GM21390 (cell line): Measurements from ENCODE around the gene TUBGCP2.
"Not testable (repeated sequence)": the region's sequence is repeated elsewhere in the genome, so short reads cannot be mapped to it uniquely, and the experiment has no call there.

Source experiments
- ATAC-seq: cut with Tn5 transposase; IDR thresholded peaks from one replicate; pipeline ENCODE4 v1.9.1; 2021; ENCODE audit not compliant: unreplicated experiment

TUBGCP2 gene

DNA sequence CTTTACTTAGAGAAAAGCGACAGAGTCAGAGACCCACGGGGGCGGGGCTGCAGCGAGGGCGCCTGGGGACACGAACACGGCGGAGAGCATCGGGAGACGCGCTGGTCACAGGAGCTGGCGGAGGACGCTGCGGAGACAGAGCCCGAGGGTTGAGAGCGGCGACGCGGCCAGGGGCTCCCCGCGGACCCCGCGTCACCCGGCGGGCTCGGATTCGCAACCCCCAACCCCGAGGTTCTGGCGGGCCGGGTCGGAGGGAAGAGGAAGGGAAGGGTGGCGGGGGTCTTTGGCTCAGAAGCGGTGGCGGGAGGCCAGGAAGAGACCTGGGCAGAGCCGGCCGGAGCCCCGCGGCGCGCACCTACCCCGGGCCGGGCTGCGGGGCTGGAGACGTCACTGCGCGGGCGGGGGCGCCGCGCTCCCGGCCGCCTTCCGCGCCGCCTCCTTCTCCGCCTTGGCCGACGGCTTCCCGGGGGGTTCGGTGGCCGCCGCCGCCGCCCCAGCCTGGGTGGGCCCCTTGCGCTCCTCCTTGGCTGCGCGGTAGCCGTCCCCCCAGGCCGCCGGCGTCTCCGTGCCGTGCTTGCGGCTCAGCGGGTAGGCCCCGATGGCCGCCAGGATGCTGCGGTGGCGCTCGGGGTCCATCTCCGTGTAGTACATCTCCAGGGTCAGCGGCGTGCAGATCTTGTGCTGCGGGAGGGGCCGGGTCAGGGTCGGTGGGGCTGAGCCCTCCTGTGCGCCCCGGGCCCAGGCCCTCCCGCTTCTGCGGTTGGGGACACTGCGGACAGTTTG, 17.0 kb upstream of the TUBGCP2 start:
- ATAC-seq = no peak

DNA sequence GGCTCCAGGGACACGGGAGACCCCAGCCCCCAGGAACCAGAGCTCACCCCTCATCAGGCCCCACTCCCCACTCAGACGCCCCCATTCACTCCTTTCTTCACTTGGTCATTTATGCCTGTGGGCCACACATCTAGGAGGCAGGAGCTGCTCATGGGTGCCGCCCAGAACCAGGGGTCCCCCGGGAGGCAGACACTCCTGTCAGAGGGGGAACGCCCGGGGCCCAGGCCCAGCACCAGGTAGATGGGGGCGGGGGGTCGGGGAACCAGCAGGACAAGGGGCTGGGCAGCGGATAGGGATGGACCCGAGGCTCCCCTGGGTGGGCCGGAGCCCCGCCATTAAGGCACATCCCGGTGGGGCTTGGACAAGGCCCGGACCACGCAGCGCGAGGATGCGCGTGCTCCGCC, 16.2 kb upstream of the TUBGCP2 start:
- no peak for ATAC-seq

DNA sequence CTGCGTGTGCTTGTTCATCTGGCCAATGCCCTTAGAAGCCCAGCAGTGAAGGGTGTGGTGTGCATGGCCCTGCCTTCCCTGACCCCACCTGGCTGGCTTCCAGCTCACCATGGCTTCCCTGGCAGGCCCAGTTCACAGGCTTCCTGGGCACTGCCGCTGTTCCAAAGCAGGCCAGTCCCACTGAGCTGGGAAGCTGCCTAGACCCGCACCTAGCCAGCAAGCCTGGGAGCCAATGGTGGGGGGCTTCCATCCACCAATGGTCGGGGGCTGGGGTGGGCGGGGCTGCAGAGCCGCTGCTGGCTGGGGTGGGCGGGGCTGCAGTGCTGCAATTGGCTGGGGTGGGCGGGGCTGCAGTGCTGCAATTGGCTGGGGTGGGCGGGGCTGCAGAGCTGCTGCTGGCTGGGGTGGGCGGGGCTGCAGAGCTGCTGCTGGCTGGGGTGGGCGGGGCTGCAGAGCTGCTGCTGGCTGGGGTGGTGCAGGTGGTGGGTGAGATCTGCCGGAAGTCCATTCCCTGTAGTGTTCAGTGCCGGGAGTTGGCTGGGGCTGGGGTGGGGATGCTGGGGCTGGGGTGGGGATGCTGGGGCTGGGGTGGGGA, 15.6 kb upstream of the TUBGCP2 start:
- ATAC-seq = no peak

DNA sequence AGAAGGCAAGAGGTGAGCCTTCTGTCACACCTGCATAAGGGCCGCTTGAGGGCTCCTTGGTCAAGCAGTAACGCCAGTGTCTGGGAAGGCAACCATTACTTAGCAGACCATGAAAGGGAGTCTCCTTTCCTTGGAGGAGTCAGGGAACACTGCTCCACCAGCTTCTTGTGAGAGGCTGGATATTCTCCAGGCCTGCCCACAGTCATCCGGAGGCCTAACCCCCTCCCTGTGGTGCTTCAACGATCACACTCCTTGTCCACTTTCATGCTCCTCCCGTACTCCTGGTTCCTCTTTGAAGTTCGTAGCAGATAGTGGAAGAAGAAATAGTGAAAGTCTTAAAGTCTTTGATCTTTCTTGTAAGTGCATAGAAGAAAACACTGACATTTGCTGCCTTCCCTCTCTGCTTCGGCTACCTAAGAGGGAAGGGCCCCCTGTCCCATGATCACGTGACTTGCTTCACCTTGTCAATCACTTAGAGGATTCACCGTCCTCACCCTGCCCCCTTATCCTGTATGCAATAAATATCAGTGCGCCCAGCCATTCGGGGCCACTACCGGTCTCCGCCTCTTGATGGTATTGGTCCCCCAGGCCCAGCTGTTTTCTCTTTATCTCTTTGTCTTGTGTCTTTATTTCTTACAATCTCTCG, 13.5 kb upstream of the TUBGCP2 start:
- ATAC-seq = not testable (repeated sequence)

DNA sequence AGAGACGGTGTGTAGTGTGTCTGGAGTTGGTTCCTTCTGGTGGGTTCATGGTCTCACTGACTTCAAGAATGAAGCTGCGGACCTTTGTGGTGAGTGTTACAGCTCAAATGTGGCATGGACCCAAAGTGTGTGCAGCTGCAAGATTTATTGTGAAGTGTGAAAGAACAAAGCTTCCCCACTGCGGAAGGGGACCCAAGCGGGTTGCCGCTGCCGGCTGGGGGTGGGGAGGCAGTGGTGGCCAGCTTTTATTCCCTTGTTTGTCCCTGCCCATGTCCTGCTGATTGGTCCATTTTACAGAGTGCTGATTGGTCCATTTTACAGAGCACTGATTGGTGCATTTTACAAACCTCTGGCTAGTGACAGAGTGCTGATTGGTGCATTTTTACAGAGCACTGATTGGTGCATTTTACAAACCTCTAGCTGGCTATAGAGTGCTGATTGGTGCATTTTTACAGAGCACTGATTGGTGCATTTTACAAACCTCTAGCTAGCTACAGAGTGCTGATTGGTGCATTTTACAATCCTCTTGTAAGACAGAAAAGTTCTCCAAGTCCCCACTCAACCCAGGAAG, 12.3 kb upstream of the TUBGCP2 start:
- not testable (repeated sequence) for ATAC-seq

DNA sequence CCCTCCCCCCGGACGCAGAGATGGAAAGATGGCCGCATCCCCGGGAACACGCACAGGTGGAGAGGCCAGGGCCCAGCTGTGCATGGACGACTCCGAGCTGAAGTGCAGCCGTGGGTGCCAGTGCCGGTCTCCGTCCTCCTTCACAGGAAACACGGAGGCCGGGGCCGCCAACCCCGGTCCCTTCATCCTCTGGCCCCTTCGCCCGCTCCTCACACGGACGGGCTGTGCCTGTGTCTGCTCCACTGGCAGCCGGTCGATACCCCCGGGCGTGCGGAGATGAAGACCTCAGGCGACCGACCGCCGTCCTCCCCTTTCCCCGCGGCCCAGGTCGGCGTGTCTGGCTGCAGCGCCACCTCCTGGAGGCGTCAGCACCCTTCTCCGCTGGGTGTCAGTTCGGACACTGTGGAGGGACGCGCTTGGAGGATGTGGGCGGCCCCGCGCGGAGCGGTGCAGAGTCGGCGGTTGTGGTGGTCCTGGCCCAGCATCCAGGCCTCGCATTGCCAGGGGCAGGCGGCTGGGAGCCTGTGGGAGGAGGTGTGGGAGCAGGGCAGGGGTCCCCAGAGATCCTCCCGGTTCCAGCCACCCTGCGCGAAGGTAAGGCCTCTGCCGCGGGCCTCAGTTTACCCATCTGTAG, 9.9 kb upstream of the TUBGCP2 start:
- ATAC-seq = no peak

DNA sequence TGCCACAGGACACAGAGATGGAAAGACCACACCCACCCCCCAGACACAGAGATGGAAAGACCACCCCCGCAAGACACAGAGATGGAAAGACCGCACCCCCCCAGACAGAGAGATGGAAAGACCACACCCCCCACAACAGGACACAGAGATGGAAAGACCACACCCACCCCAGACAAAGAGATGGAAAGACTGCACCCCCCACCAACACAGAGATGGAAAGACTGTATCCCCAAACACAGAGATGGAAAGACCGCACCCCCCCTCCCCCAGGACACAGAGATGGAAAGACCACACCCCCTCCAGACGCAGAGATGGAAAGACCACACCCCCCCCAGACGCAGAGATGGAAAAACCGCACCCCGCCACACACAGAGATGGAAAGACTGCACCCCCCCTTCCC, 8.1 kb upstream of the TUBGCP2 start:
- no peak for ATAC-seq

DNA sequence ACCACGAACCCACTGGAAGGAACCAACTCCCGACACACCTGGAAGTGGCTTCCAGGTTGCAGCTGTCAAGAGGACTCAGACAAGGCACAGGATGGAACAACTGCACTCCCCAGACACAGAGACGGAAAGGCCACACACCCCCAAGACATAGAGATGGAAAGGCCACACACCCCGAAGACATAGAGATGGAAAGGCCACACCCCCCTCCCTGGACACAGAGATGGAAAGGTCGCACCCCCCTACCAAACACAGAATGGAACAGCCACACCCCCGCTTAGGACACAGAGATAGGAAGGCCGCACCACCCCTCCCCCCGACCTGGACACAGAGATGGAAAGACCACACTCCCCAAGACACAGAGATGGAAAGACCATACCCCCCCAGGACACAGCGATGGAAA, 7.6 kb upstream of the TUBGCP2 start:
- no peak for ATAC-seq

DNA sequence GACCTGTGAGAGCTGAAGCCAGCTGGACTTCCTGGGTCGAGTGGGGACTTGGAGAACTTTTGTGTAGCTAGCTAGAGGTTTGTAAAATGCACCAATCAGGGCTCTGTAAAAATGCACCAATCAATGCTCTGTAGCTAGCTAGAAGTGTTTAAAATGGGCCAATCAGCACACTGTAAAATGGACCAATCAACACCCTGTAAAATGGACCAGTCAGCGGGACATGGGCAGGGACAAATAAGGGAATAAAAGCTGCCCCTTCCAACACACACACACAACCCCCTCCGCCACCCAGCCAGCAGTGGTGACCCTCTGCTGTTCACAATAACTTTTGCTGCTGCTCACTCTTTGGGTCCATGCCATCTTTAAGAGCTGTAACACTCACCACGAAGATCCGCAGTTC, 7.2 kb upstream of the TUBGCP2 start:
- ATAC-seq = no peak

DNA sequence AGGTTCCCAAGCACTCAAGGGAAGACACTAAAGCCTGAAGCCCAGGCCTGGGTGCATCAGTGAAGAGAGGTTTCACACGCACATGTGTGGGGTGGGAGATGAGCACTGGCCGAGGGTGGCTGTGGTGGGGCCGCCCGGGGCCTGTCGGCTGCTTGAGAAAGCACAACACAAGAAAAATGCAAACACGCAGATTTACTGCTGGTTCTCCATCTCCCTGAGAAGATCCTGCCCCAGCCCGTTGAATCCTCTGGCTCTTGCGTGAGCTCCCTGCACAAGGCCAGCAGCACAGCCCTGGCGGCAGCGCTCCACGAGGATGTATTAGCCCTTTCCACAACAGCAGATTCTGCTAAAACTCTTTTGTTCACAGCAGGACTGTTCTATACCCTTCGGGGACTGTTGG, 6.2 kb upstream of the TUBGCP2 start:
- no peak for ATAC-seq

DNA sequence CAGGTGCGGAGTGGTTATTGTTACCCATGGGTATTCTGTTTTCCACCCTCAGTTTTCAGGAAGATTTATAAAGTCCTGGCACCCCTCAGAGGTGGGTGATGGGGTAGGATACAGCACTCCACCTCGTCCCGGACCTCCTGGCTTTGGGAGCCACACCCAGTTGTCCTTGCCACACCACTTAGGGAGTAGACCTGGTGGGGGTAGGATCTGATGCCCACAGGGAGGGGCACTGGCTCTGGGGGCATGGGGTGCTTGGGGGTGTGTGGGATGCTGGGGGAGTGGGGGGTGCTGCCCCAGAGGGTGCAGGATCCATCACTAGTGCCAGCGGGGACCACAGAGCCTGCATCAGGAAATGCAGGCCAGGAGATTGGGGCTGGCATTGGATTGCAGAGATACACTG, 4.5 kb upstream of the TUBGCP2 start:
- ATAC-seq = no peak

DNA sequence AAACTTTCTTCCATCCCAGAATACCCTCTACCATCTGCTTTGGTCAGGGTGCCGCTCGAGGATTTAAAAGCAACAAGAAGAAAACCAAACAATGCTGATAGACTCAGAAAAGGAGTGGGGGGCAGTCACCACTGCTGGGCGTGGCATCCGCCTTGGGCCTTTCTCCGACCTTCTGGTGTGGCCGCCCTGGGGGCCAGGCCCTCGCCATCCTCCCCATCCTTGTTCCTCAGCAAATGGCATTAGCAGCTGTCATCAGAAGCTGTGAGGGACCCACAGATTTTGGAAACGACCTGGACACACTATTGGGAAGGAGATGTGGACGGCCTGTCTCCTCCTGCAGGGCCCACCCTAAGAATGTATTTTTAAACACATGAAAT, 4.1 kb upstream of the TUBGCP2 start:
- no peak for ATAC-seq

DNA sequence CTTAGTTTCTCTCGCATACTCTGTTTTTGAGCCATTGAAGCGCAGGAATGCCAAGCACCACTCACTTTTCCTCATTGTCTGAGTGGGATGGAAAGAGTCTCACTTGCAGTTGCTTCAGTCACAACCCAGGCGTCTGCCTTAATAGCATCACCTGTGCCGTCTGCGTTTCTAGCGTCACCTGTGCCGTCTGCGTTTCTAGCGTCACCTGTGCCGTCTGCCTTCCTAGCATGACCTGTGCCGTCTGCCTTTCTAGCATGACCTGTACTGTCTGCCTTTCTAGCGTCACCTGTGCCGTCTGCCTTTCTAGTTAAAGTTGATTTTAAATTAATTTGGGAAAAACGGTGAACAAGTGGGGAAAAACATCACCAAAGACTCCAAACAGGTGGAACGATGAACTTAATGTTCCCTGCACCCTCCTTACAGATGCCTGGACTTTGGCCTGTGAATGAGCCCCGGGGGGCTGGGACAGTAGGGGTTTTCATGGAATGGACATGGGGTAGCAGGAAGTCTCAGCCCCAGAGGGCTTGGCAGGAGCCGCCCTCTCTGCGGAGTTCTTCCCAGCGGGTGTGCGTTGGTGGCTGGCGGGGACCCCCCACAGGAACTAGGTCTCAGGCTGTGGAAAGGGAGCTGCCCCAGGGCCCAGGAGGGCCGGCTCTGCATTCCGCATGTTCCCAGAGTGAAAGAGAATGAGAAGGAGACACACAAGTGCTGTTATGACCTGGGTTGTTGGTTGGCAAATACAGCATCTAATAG, 3.5 kb upstream of the TUBGCP2 start:
- ATAC-seq = no peak

DNA sequence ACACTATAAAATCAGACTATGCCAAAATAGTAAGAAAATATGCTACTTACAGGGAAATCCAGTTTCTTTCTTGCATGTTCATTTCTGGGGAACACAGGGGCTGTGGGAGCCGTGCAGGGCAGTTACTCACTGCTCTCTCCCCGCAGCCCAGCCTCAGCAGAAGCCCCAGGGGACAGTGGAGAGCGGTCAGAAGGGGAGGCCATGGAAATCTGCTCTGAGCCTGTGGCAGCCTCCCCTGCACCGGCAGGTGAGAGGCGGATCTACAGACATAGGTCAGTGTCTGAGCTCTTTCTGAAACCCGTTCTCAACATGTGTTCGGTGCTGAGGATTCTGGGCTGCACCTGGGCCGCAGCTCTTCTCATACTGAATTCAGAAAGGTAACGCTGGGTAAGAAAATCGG, 2.9 kb upstream of the TUBGCP2 start:
- no peak for ATAC-seq

DNA sequence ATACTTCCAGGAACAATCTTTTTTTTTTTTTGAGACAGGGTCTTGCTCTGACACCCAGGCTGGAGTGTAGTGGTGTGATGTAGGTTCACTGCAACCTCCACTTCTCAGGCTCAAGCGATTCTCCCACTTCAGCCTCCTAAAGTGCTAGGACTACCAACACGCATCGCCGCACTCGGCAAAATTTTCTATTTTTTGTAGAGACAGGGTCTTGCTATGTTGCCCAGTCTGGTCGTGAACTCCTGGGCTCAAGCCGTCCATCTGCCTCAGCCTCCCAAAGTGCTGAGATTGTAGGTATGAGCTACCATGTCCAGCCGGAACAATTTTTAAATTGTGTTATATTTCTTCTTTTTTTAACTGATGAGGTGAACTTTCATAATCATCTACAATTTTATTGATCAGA, 2.1 kb upstream of the TUBGCP2 start:
- no peak for ATAC-seq

DNA sequence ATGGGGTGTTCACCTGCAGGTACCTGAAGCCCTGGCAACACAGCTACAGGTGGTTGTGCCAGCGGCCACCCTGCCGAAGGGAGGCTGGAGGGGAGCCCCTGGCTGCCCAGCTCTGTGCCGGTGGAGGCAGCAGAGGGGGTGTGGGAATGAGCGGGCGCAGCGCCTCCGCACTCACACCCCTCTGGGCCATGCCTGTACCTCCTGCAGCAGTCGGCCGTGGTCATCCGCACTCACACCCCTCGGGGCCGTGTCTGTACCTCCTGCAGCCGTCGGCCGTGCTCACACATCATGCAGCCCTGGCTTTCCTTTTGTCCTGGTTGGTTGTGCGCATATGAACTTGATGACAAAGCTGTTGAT, 1.7 kb upstream of the TUBGCP2 start:
- no peak for ATAC-seq

DNA sequence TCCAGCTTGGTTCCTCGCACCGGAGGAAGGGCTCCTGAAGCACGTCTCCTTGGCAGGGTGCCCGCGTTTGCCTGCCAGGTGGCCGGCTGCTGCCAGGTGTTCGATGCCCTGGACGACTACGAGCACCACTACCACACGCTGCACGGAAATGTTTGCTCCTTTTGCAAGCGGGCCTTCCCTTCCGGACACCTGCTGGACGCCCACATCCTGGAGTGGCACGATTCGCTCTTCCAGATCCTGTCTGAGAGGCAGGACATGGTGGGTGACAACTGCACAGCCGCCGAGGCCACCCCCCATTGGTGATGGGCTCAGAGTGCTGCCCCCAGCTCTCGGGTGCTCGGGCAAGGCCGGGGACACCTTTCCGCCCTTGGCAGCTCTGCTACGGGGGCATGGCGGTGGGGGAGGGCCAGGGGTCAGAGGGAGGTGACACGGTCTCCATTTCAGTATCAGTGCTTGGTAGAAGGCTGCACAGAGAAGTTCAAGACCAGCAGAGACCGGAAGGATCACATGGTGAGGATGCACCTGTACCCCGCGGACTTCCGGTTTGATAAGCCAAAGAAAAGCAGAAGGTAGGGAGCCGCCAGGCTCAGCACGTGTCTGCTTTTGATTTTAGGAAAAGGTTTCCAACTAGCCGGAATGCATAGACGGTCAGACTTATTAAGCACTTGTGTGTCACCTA, 1.2 kb upstream of the TUBGCP2 start:
- no peak for ATAC-seq

DNA sequence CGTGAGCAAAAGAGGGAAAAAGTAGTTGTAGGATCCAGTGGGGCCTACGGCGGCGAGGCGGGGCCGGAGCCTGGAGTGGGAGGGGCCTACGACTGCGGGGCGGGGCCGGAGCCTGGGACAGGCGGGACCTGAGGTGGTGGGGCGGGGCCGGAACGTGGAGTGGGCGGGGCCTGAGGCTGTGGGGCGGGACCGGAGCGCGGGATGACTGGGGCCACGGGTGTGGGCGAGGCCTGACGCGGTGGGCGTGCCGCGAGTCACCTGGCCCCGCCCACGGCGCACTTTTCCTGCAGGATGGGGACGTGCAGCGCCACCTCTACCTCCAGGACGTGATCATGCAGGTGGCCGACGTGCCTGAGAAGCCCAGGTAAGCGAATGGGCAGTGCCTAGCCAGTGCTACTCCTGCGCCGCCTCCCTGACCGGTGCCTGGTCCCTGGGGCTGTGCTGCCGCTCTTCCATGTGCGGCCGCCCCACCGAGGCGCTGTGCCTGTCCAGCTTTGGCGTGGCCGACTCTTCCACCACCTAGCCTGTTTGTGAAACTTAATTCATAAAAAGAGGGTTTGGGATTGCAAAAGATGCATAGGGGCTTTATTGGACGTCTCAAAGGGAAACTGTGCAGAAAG, 538 bp upstream of the TUBGCP2 start:
- peak; percentile 76 for ATAC-seq

DNA sequence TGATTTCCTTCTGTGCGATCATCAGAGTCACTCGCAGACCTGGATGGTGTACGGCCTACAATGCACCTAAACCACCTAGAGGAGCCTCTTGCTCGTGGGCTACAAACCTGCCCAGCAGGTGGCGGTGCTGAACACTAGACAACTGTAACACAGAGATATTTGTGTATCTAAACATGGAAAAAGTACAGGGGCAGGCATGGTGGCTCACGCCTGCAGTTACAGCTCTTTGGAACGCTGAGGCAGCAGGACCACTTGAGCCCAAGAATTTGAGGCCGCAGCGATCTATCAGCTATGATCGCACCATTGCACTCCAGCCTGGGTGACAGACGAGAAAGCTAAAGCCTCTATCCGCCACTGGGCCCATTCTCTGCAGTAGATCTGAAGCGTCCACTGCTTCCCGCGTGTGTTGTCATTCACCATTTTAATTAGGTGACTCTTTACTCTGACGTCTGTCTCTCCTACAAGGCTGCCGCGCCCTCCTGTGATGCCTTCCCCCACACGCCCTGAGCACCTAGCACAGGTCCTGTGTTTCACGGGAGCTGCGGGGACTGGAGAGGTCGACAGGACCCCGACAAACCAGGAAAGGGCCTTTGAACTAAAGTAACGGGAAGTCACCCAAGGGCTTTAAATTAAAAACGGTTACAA, 774 bp downstream of the TUBGCP2 start:
- peak; percentile 38 for ATAC-seq
